ENCODE results near the gene CPNE6.

Gene CPNE6

DNA sequence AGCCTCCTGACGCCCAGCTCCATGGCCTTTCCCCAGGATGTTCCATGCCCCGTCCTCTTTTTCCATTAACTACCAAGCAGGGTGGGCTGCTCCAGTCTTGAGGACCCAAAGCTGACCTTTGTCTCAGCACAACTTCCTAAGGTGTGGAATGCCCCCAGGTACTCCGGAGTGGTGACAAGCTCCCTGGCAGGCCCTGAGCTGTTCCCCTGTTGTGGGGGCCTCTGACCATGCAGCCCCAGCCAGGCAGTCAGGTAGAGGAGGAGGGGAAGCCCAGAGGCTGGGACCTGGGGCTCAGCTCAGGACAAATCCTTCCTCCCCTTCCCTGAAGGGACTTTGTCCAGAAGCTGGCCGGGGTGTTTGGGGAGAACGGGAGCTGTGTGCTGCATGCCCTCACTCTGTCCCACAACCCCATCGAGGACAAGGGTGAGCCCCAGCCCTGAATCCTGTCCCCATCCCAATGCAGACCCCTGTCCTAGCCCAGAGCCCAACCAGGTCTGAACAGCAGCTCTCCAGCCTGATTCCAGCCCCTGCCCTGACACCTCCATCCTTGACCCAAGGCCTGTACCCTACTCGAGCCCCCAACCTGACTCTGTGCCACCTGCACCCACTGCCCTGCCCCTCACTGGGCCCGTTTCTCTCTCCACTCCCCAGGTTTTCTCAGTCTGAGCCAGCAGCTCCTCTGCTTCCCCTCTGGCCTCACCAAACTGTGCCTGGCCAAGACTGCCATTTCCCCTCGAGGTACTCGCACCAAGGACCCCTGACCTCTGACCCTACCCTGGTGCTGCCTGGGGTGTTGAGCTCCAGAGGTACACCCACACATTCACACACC is 15.2 kb upstream of the CPNE6 start:
- Histone ChIP-seq H3K4me3 (replicated peaks; ENCODE audit: low read depth, low read length) (no peak overlapping the region), H3K27me3 (replicated peaks; ENCODE audit: control insufficient read depth, insufficient read depth, low read length) (no peaks in the 10 kb centered on the region; the same call in 1 of the 2 replicates), H3K36me3 (ENCODE audit: control insufficient read depth, insufficient read depth, low read length) (no peaks in the 10 kb centered on the region)
- TF ChIP-seq, protein P1, sequence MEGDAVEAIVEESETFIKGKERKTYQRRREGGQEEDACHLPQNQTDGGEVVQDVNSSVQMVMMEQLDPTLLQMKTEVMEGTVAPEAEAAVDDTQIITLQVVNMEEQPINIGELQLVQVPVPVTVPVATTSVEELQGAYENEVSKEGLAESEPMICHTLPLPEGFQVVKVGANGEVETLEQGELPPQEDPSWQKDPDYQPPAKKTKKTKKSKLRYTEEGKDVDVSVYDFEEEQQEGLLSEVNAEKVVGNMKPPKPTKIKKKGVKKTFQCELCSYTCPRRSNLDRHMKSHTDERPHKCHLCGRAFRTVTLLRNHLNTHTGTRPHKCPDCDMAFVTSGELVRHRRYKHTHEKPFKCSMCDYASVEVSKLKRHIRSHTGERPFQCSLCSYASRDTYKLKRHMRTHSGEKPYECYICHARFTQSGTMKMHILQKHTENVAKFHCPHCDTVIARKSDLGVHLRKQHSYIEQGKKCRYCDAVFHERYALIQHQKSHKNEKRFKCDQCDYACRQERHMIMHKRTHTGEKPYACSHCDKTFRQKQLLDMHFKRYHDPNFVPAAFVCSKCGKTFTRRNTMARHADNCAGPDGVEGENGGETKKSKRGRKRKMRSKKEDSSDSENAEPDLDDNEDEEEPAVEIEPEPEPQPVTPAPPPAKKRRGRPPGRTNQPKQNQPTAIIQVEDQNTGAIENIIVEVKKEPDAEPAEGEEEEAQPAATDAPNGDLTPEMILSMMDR (IDR thresholded peaks at IDR 0.05; ENCODE audit: insufficient read depth, low read length, poor library complexity, severe bottlenecking) = no peak
- DNase-seq (ENCODE audit: extremely low read depth, insufficient read length) = no peak

DNA sequence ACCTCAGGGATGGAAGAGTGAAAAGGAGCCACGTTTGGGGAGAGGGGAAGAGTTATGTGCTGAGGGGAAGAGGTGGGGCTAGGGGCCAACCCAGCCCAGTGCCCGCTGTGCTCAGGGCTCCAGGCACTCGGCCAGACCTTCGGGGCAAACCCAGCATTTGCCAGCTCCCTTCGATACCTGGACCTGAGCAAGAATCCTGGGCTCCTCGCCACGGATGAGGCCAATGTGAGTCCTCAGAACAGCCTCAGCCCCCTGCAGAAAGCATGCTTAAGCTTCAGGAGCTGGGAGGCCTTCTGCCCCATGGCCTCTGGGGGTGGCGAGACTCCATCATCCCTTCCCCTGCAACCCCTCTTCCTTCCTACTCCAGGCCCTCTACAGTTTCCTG is 14.6 kb upstream of the CPNE6 start:
- no peaks in the 10 kb centered on the region for H3K36me3 ChIP-seq (ENCODE audit: control insufficient read depth, insufficient read depth, low read length)
- TF ChIP-seq, protein P1 (IDR thresholded peaks at IDR 0.05; ENCODE audit: insufficient read depth, low read length, poor library complexity, severe bottlenecking) = no peak
- no peak overlapping the region for H3K4me3 ChIP-seq (replicated peaks; ENCODE audit: low read depth, low read length)
- H3K27me3 ChIP-seq (replicated peaks; ENCODE audit: control insufficient read depth, insufficient read depth, low read length) = no peaks in the 10 kb centered on the region; the same call in 1 of the 2 replicates
- no peak for DNase-seq (ENCODE audit: extremely low read depth, insufficient read length)

DNA sequence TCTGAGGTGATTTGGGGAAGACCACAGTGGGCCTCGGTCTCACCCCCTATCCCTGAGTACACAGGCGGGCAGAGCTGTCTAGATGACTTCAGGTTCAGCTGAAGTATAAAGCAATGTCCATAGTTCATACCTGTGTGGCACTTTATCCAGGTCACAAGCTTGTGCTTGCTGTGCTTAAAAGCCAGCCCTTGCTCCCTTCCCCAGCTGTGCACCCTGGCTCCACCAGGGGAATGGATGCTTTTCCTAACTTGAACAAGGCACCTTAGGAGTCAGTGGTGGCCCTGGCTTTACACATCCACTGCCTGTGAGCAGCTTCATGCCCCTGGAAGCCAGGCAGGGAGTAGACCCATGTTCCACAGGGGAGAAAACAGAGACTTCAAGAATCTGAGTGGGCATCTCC is 14.1 kb upstream of the CPNE6 start:
- no peaks in the 10 kb centered on the region for H3K36me3 ChIP-seq (ENCODE audit: control insufficient read depth, insufficient read depth, low read length)
- no peak for DNase-seq (ENCODE audit: extremely low read depth, insufficient read length)
- TF ChIP-seq, protein P1 (IDR thresholded peaks at IDR 0.05; ENCODE audit: insufficient read depth, low read length, poor library complexity, severe bottlenecking) = no peak
- H3K4me3 ChIP-seq (replicated peaks; ENCODE audit: low read depth, low read length) = no peak overlapping the region
- H3K27me3 ChIP-seq (replicated peaks; ENCODE audit: control insufficient read depth, insufficient read depth, low read length) = no peaks in the 10 kb centered on the region; the same call in 1 of the 2 replicates

DNA sequence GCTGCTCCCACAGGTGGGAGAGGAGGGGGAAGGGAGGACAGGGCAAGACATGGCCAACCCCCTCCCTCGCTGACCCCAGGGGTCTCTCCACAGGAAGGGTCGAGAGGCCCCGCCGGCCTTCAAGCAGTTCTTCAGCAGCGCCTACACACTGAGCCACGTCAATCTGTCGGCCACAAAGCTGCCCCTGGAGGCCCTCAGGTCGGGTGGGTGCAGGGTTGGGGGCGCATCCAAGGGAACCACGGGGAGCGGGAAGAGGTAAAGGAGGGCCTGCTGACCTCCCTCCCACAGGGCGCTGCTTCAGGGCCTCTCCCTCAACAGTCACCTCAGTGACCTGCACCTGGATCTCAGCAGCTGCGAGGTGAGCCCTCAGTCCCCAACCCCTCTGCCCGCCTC is 13.5 kb upstream of the CPNE6 start:
- no peak for DNase-seq (ENCODE audit: extremely low read depth, insufficient read length)
- no peak overlapping the region for H3K4me3 ChIP-seq (replicated peaks; ENCODE audit: low read depth, low read length)
- H3K27me3 ChIP-seq (replicated peaks; ENCODE audit: control insufficient read depth, insufficient read depth, low read length) = no peaks in the 10 kb centered on the region; the same call in 1 of the 2 replicates
- TF ChIP-seq, protein P1 (IDR thresholded peaks at IDR 0.05; ENCODE audit: insufficient read depth, low read length, poor library complexity, severe bottlenecking) = no peak
- no peaks in the 10 kb centered on the region for H3K36me3 ChIP-seq (ENCODE audit: control insufficient read depth, insufficient read depth, low read length)

DNA sequence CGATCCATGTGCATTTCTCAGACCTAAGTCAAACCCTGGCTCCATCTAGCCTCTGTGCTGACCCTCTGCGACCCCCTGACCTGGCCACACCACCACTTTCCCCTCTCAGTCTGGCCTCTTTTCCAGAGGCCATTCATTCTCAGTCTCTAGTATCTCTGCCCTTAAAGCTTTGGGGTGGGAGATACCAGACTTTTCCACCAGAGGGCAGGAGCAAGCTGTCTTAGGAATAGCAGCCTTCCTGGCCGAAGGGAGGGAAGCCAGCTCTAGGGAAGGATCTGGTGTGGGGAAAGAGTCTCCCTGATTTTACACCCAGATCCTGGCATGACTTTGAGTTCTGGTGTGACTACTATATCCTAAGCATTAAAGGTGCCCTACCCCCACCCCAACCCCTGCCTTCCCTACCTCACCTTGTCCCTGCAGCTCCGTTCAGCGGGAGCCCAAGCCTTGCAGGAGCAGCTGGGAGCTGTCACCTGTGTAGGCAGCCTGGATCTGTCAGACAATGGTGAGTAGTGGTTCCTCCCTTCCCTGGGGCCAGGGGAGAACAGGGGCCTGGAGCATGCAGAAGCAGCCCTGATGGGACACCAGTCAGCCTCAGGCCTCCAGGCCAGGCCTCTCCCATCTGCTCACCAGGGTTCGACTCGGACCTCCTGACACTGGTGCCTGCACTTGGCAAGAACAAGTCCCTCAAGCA is 13.0 kb upstream of the CPNE6 start:
- no peak for DNase-seq (ENCODE audit: extremely low read depth, insufficient read length)
- Histone ChIP-seq H3K4me3 (replicated peaks; ENCODE audit: low read depth, low read length) (no peak overlapping the region), H3K36me3 (ENCODE audit: control insufficient read depth, insufficient read depth, low read length) (no peaks in the 10 kb centered on the region), H3K27me3 (replicated peaks; ENCODE audit: control insufficient read depth, insufficient read depth, low read length) (no peaks in the 10 kb centered on the region; the same call in 1 of the 2 replicates)
- TF ChIP-seq, protein P1 (IDR thresholded peaks at IDR 0.05; ENCODE audit: insufficient read depth, low read length, poor library complexity, severe bottlenecking) = peak; percentile 73
